ENCODE measurements around the gene TMED9. TPM values are rescaled to one million over a fixed set of nuclear protein-coding genes. Genes with fewer than 3 reads are reported as not detected.

Gene TMED9
- total and polyA plus RNA-seq, 9 of the 15 experiments (the other 6 are each of a cell fraction or from before 2014, with no cell fraction given): 43.7 to 301 (median 90.0) TPM

DNA sequence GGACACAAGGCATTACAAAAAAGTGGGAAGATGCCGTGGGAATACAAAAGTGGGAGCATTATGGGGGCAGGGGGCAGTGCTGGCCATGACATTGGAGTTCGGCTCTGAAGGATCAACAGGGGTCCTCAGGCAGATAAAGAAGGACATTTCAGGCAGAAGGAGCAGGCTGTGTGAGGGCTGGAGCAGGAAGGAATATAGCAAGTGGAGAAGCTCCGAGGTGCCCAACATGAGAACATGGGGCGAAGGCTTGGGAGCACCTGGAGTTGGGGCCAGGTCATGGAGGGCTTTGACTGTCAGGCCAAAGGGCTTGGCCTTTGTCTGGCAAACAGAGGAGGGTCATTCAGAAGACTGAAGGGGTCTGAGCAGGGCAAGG, 10.4 kb downstream of the TMED9 start:
- intact Hi-C loops (cut with micrococcal nuclease): loop anchor here (5.0 kb wide), 1 partner anchor 470 kb away; no protein-coding TSS in a partner anchor
- H3K9me1 ChIP-seq (ENCODE audit: control insufficient read depth, insufficient read depth, low read length): no peaks in the 10 kb centered on the region
- POLR2A ChIA-PET: interaction anchor here (0.6 to 1.6 kb wide), 4 partner anchors 10 to 19 kb away, joined by 3 to 8 read pairs (median 3); partner anchors contain the start of gene TMED9

More for the DNA sequence above, 10.4 kb downstream of the TMED9 start:
- BruUV-seq (replicated peaks): no TSS peak
- Histone ChIP-seq H3K27me3 (ENCODE audit: control insufficient read depth in 2 of 2, insufficient read depth in 2 of 2, low read length in 2 of 2) (no peaks in the 10 kb centered on the region), H4K20me1 (replicated peaks; ENCODE audit: control insufficient read depth, insufficient read depth, low read length) (0 out of 2 replicates have a peak, but pooled peaks cover 4% of the 10 kb centered on the region), H2AFZ (ENCODE audit: low read depth, low read length) (no peak overlapping the region), H3K4me2 (ENCODE audit: insufficient read depth, low read length) (no peak overlapping the region), H3K79me2 (ENCODE audit: control insufficient read depth, insufficient read depth, low read length) (peaks cover 14% of the 10 kb centered on the region; the same call in 2 of the 3 replicates), H3K27ac (ENCODE audit: extremely low read depth, low read depth, low read length) (no peak overlapping the region), H3K9ac (ENCODE audit: insufficient read depth in 1 of 2, low read depth in 2 of 2, low read length in 2 of 2) (no peak overlapping the region; a peak in 1 of 4 replicates), H3K4me3 (no peak overlapping the region), H3K4me1 (replicated peaks in 1 of 2; ENCODE audit: control insufficient read depth in 2 of 2, insufficient read depth in 2 of 2, low read length in 2 of 2) (peaks cover 13 to 36% of the 10 kb centered on the region in 2 experiments; a peak in 4 of 5 replicates), H3K9me3 (replicated peaks; ENCODE audit: control insufficient read depth, insufficient read depth, low read depth, low read length) (no peaks in the 10 kb centered on the region), H3K36me3 (ENCODE audit: control insufficient read depth, insufficient read depth, low read length) (peaks cover 5% of the 10 kb centered on the region; the same call in 1 of the 3 replicates)
- no peak for TF ChIP-seq ASH1L (IDR thresholded peaks at IDR 0.05; ENCODE audit: borderline replicate concordance, low read depth, partially characterized antibody)
- TF ChIP-seq ESRRA (IDR thresholded peaks at IDR 0.05; ENCODE audit: borderline replicate concordance, low read depth): no peak
- TF ChIP-seq, protein P1, sequence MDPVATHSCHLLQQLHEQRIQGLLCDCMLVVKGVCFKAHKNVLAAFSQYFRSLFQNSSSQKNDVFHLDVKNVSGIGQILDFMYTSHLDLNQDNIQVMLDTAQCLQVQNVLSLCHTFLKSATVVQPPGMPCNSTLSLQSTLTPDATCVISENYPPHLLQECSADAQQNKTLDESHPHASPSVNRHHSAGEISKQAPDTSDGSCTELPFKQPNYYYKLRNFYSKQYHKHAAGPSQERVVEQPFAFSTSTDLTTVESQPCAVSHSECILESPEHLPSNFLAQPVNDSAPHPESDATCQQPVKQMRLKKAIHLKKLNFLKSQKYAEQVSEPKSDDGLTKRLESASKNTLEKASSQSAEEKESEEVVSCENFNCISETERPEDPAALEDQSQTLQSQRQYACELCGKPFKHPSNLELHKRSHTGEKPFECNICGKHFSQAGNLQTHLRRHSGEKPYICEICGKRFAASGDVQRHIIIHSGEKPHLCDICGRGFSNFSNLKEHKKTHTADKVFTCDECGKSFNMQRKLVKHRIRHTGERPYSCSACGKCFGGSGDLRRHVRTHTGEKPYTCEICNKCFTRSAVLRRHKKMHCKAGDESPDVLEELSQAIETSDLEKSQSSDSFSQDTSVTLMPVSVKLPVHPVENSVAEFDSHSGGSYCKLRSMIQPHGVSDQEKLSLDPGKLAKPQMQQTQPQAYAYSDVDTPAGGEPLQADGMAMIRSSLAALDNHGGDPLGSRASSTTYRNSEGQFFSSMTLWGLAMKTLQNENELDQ (CRISPR knock-in tag; IDR thresholded peaks at IDR 0.05; ENCODE audit: borderline replicate concordance): no peak
- in situ Hi-C loops (cut with MboI): loop anchor here (25.0 kb wide), 1 partner anchor 460 kb away; no protein-coding TSS in a partner anchor
- 80% methylated on average over 4 of the region's 4 CpGs for WGBS (ENCODE audit: insufficient coverage, low coverage, missing lambda C conversion rate)
- CTCF ChIA-PET (ENCODE audit: low intra/inter-chr PET ratio): no interaction called here
- DNase-seq (ENCODE audit: extremely low read depth in 1 of 4, low spot score in 3 of 4) (no peak), FAIRE-seq (no peak), ATAC-seq (no peak)

Data from K562 (cell line).